Nephron progenitor cell (in vitro differentiated cells): ENCODE measurements around the gene MYRFL.

Experiments used
- DNase-seq: peaks from one replicate; pipeline ENCODE4 v3.0.0; 2021
- H3K27ac Mint-ChIP-seq: 2 replicates; pipeline ENCODE4 v1.8.0; 2021; ENCODE audit warnings: mild to moderate bottlenecking, moderate library complexity, mixed read lengths
- H3K27me3 Mint-ChIP-seq: 2 replicates; pipeline ENCODE4 v1.8.0; 2021; ENCODE audit warnings: mild to moderate bottlenecking, low read depth, mixed read lengths; ENCODE audit not compliant: poor library complexity
- H3K36me3 Mint-ChIP-seq: 2 replicates; pipeline ENCODE4 v1.8.0; 2021; ENCODE audit warnings: low read depth, mixed read lengths
- H3K4me1 Mint-ChIP-seq: 2 replicates; pipeline ENCODE4 v1.8.0; 2021; ENCODE audit warnings: mixed read lengths
- H3K4me3 Mint-ChIP-seq: 2 replicates; pipeline ENCODE4 v1.8.0; 2021; ENCODE audit warnings: mild to moderate bottlenecking, moderate library complexity, mixed read lengths
- H3K9me3 Mint-ChIP-seq: 2 replicates; pipeline ENCODE4 v1.8.0; 2021; ENCODE audit warnings: mild to moderate bottlenecking, moderate library complexity, mixed read lengths
- CTCF ChIP-seq: fragments of 200-600 bp; sonication (generic); IDR thresholded peaks from 2 replicates; pipeline ENCODE4 v1.5.0; 2021; ENCODE audit warnings: antibody characterized with exemption

Gene MYRFL

GRCh38 chr12:69998922-69999321 lies 173.9 kb downstream of the MYRFL start:
- H3K36me3 Mint-ChIP-seq = no peaks in the 10 kb centered on the region
- DNase-seq = no peak
- TF ChIP-seq CTCF = no peak
- H3K4me3 Mint-ChIP-seq = no peak overlapping the region
- peaks cover 7% of the 10 kb centered on the region for H3K9me3 Mint-ChIP-seq
- H3K4me1 Mint-ChIP-seq = peaks cover 16% of the 10 kb centered on the region
- no peak overlapping the region for H3K27ac Mint-ChIP-seq
- H3K27me3 Mint-ChIP-seq = peaks cover 5% of the 10 kb centered on the region

- Mint-ChIP-seq H3K9me3 (peaks cover under 1% of the 10 kb centered on the region), H3K4me3 (no peak overlapping the region), H3K27me3 (peaks cover 5% of the 10 kb centered on the region), H3K27ac (no peak overlapping the region), H3K36me3 (no peaks in the 10 kb centered on the region), H3K4me1 (peaks cover 16% of the 10 kb centered on the region)
- no peak for TF ChIP-seq CTCF
- DNase-seq = no peak
These were observed 174.5 kb downstream of the MYRFL start for GRCh38 chr12:69999561-69999960.

GRCh38 chr12:70002097-70002911 lies 177.3 kb downstream of the MYRFL start:
- DNase-seq = no peak
- peak overlapping the region; percentile 65 for H3K27ac Mint-ChIP-seq
- TF ChIP-seq CTCF = no peak

GRCh38 chr12:70002912-70003255 lies 177.9 kb downstream of the MYRFL start:
- H3K4me3 Mint-ChIP-seq = no peak overlapping the region
- TF ChIP-seq CTCF = no peak
- H3K9me3 Mint-ChIP-seq = peaks cover 11% of the 10 kb centered on the region
- DNase-seq = no peak
- H3K36me3 Mint-ChIP-seq = peaks cover 2% of the 10 kb centered on the region
- peaks cover 17% of the 10 kb centered on the region for H3K27me3 Mint-ChIP-seq
- H3K27ac Mint-ChIP-seq = peak overlapping the region; percentile 65
- peaks cover 16% of the 10 kb centered on the region for H3K4me1 Mint-ChIP-seq

More at GRCh38 chr12:70002097-70002911, 177.3 kb downstream of the MYRFL start:
- Mint-ChIP-seq H3K4me1 (peaks cover 16% of the 10 kb centered on the region), H3K36me3 (no peaks in the 10 kb centered on the region), H3K27me3 (peaks cover 14% of the 10 kb centered on the region), H3K4me3 (no peak overlapping the region), H3K9me3 (peaks cover 6% of the 10 kb centered on the region)

GRCh38 chr12:70005864-70006618 lies 181.0 kb downstream of the MYRFL start:
- peaks cover 24% of the 10 kb centered on the region for H3K36me3 Mint-ChIP-seq
- DNase-seq = no peak
- H3K4me3 Mint-ChIP-seq = no peak overlapping the region
- no peak for TF ChIP-seq CTCF
- no peak overlapping the region for H3K27ac Mint-ChIP-seq
- peaks cover 16% of the 10 kb centered on the region for H3K4me1 Mint-ChIP-seq
- H3K9me3 Mint-ChIP-seq = peaks cover 42% of the 10 kb centered on the region
- peaks cover 18% of the 10 kb centered on the region for H3K27me3 Mint-ChIP-seq
